GM11168 (cell line): Measurements from ENCODE around the gene SIX6.
"Not testable (repeated sequence)": the region's sequence is repeated elsewhere in the genome, so short reads cannot be mapped to it uniquely, and the experiment has no call there.

Experiments used
- in situ Hi-C: fragments of 300-500 bp; cut with MboI; formaldehyde crosslinking; loops from one replicate; pipeline ENCODE4 v1.12.0; 2022; ENCODE audit warnings: low sequenced_read_pairs; ENCODE audit not compliant: unreplicated experiment

The SIX6 gene

GRCh38 chr14:60508707-60509437 is at the start of gene SIX6:
SIX6 (plus strand) TSS chr14:60509146; CDS start chr14:60509399, 253 bp downstream.
- in situ Hi-C loops = no loop called here

- in situ Hi-C loops = not testable (repeated sequence)
Measured at GRCh38 chr14:60480248-60480647, 28.7 kb upstream of the SIX6 start.

- in situ Hi-C loops = no loop called here
Measured at GRCh38 chr14:60482743-60483142, 26.2 kb upstream of the SIX6 start.

GRCh38 chr14:60485057-60485597 is 23.8 kb upstream of the SIX6 start:
- in situ Hi-C loops = no loop called here

GRCh38 chr14:60485598-60486251 is 23.2 kb upstream of the SIX6 start, which contains the start of gene C14orf39:
C14orf39 (minus strand) TSS chr14:60486063; CDS start chr14:60485078, 985 bp downstream.
- in situ Hi-C loops = no loop called here

GRCh38 chr14:60487211-60487610 is 21.7 kb upstream of the SIX6 start:
- in situ Hi-C loops = no loop called here

GRCh38 chr14:60488175-60488574 is 20.8 kb upstream of the SIX6 start:
- in situ Hi-C loops = no loop called here

GRCh38 chr14:60490270-60490669 is 18.7 kb upstream of the SIX6 start:
- in situ Hi-C loops = no loop called here

- in situ Hi-C loops = no loop called here
Measured at GRCh38 chr14:60495946-60496345, 13.0 kb upstream of the SIX6 start.

GRCh38 chr14:60502541-60502940 is 6.4 kb upstream of the SIX6 start:
- in situ Hi-C loops = no loop called here

- in situ Hi-C loops = no loop called here
Measured at GRCh38 chr14:60505448-60505847, 3.5 kb upstream of the SIX6 start.

GRCh38 chr14:60506010-60506409 is 2.9 kb upstream of the SIX6 start:
- in situ Hi-C loops = no loop called here

- in situ Hi-C loops = no loop called here
Measured at GRCh38 chr14:60506462-60506984, 2.4 kb upstream of the SIX6 start.

GRCh38 chr14:60506985-60507829 is 1.7 kb upstream of the SIX6 start:
- in situ Hi-C loops = no loop called here

GRCh38 chr14:60508363-60508706 is 611 bp upstream of the SIX6 start:
- in situ Hi-C loops = no loop called here

GRCh38 chr14:60509438-60510253 is 700 bp downstream of the SIX6 start:
- in situ Hi-C loops = no loop called here

- in situ Hi-C loops = no loop called here
Measured at GRCh38 chr14:60510254-60510950, 1.5 kb downstream of the SIX6 start.

- in situ Hi-C loops = no loop called here
Measured at GRCh38 chr14:60510951-60511599, 2.1 kb downstream of the SIX6 start.

GRCh38 chr14:60512126-60512525 is 3.2 kb downstream of the SIX6 start:
- in situ Hi-C loops = no loop called here
